ENCODE data around the gene MACROD2.

MACROD2 gene

DNA sequence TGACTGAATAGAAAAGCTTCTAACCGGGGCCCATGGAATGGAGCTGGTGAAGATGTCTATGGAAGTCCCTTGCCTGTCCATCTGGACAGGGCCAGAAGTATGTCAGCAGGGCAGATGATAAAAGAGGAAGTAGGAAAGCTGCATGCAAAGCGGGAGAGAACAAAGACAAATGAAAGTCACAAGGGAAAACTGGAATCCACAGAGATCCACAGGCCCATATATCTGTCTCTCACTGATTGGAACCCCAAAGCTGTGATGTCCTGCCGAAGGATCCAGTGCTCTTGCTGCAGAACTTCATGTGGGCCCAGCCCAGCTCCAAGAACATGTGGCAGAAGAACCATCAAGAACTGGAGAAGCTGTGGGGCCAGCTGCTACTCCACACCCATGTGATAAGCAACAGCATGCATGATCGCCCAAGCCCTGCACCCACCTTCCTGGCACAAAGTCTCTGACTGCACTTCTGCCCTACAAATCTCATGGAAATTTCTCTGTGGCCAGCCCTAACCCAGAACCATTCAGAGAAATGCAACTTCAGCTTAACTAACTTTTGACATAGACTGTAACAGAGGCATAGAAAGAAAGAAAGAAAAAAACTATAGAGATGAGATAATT is 1862.0 kb downstream of the MACROD2 start:
- Mint-ChIP-seq H3K4me1 (ENCODE audit: low read depth) (no peaks in the 10 kb centered on the region), H3K36me3 (ENCODE audit: low read depth) (no peaks in the 10 kb centered on the region), H3K27me3 (ENCODE audit: low read depth) (no peaks in the 10 kb centered on the region), H3K27ac (no peak overlapping the region), H3K9me3 (peaks cover 6% of the 10 kb centered on the region), H3K4me3 (no peak overlapping the region)

DNA sequence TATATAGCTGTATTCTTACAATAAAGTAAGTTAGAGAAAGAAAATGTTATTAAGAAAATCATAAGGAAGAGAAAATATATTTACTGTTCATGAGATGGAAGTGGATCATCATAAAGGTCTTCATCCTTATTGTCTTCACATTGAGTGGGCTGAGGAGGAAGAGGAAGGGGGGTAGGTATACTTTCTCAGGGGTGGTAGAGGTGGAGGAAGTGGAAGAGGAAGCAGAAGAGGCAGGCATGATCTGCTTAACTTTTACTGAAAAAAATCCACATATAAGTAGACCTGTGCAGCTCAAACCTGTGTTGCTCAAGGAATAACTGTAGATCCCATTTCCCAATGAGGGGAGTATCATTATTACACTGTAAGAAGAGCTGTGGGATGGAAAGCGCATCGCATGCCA is 1863.7 kb downstream of the MACROD2 start:
- Mint-ChIP-seq H3K27me3 (ENCODE audit: low read depth) (no peaks in the 10 kb centered on the region), H3K36me3 (ENCODE audit: low read depth) (no peaks in the 10 kb centered on the region), H3K27ac (no peak overlapping the region), H3K9me3 (peaks cover 6% of the 10 kb centered on the region), H3K4me3 (no peak overlapping the region), H3K4me1 (ENCODE audit: low read depth) (no peaks in the 10 kb centered on the region)

DNA sequence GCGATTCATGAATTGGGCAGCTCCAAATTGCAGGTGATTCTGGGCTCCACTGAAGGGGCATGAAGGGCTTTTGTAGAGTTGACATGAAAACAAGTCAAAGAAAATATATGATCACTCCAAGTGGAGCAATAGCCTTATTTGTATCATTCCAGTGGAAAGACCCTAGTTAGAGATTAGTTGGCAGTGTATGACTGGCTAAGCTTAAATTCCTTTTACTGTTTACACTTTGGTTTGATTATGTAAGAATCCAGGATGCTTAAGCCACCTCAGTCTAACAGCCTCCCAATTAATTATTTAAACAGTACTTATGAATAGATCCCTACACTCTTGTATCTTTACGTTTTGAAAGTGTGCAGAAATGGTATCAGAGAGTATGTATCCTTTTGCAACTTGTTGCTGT is 1865.5 kb downstream of the MACROD2 start:
- Mint-ChIP-seq H3K36me3 (ENCODE audit: low read depth) (no peaks in the 10 kb centered on the region), H3K4me1 (ENCODE audit: low read depth) (no peaks in the 10 kb centered on the region), H3K9me3 (peaks cover 6% of the 10 kb centered on the region), H3K4me3 (no peak overlapping the region), H3K27ac (no peak overlapping the region), H3K27me3 (ENCODE audit: low read depth) (no peaks in the 10 kb centered on the region)

DNA sequence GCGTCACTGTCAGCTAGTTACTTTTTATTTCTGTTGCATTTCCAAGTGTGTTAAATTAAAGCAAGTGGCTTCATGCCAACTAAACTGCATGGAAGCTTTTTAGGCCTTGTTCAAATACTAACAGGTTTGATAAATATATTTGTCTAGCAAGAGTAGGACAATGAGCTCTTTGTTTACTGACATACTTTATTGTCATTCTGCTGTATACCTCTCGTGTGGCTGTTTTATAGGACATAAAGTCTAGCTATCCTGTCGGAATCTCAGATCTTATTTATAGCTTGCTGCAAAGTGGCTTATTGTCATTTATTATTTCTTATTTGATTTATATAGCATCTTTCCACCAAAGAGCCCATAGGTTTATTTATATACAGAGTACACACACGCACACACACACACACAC is 1866.9 kb downstream of the MACROD2 start:
- Mint-ChIP-seq H3K27me3 (ENCODE audit: low read depth) (no peaks in the 10 kb centered on the region), H3K9me3 (peaks cover 6% of the 10 kb centered on the region), H3K4me3 (no peak overlapping the region), H3K4me1 (ENCODE audit: low read depth) (no peaks in the 10 kb centered on the region), H3K27ac (no peak overlapping the region), H3K36me3 (ENCODE audit: low read depth) (no peaks in the 10 kb centered on the region)

DNA sequence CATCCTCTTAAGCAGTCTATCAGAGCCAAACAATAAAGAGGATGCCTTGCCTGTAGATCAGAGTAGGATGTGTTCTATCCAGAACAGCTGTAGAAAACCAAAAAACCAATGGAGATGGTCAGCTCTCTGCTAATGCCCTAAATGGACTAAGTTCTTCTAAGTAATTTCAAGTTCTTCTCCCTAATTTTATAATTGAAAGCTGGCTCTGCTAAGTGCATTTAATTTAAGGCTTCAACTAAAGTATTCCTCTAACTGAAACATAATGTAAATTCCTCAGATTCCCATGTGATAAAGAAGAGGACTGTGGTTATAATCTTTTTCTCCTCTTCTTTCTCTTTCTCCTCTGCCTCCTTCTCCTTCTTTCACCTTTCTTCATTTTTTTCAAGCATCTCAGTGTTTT is 1868.4 kb downstream of the MACROD2 start:
- Mint-ChIP-seq H3K9me3 (no peaks in the 10 kb centered on the region), H3K36me3 (ENCODE audit: low read depth) (no peaks in the 10 kb centered on the region), H3K4me3 (no peak overlapping the region), H3K4me1 (ENCODE audit: low read depth) (no peaks in the 10 kb centered on the region), H3K27ac (no peak overlapping the region), H3K27me3 (ENCODE audit: low read depth) (no peaks in the 10 kb centered on the region)

DNA sequence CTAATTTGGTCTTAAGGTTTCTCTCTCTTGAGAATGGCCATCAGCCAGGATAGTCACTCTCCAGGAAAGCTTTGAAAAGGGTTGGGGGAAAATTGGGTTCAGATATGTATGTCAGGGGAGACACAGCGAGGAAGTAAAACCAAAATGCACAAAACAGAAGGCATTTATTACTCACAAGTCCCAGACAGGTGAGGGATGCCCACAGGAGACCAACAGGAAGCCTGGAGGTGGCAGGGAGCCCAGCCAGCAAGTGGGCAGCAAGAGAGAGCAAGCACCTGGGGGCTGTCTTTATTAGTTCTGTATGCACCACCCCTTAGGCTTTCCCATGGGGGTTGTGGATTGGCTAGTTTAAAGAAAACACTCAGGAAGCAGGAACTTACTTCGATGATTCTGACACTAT is 1870.2 kb downstream of the MACROD2 start:
- H3K27ac Mint-ChIP-seq, result no peak overlapping the region
- no peak overlapping the region for H3K4me3 Mint-ChIP-seq
- no peaks in the 10 kb centered on the region for H3K9me3 Mint-ChIP-seq
- H3K27me3 Mint-ChIP-seq (ENCODE audit: low read depth), result no peaks in the 10 kb centered on the region
- no peaks in the 10 kb centered on the region for H3K4me1 Mint-ChIP-seq (ENCODE audit: low read depth)
- no peaks in the 10 kb centered on the region for H3K36me3 Mint-ChIP-seq (ENCODE audit: low read depth)

DNA sequence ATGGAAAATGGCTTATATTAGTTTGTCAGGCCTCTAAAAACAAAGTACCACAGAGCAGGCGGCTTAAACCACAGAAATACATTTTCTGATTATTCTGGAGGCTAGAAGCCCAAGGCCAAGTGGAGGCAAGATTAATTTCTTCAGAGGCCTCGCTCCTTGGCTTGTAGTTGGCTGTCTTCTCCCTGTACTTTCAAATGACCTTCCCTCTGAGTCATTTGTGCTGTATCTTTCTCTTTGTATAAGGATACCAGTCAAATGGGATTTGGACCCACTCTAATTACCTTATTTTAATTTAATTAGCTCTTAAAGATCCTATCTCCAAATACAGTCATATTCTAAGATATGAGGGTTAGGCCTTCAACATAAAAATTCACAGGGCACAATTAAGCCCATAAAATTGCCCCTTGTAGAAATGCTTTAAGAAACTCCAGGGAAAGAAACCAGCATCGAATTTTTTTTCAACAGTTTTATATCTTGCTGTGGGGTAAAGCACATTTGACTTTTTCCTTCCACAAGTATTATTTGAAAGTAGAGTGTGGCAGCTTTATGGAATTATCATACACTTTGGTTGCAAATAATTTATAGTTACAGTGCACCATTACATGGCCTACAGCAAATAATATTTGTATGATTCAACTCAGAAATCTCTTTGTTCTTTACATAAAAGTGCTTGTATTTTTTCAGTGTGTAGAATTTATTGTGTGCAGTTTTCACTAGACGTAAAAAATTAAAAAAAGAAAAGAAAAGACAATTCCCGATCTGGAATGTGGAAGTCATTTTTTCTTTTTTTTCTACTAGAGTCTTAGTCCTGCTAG is 1871.8 kb downstream of the MACROD2 start:
- no peaks in the 10 kb centered on the region for H3K4me1 Mint-ChIP-seq (ENCODE audit: low read depth)
- no peak overlapping the region for H3K27ac Mint-ChIP-seq
- H3K36me3 Mint-ChIP-seq (ENCODE audit: low read depth), result no peaks in the 10 kb centered on the region
- H3K9me3 Mint-ChIP-seq, result peaks cover 4% of the 10 kb centered on the region
- H3K4me3 Mint-ChIP-seq, result no peak overlapping the region
- no peaks in the 10 kb centered on the region for H3K27me3 Mint-ChIP-seq (ENCODE audit: low read depth)

DNA sequence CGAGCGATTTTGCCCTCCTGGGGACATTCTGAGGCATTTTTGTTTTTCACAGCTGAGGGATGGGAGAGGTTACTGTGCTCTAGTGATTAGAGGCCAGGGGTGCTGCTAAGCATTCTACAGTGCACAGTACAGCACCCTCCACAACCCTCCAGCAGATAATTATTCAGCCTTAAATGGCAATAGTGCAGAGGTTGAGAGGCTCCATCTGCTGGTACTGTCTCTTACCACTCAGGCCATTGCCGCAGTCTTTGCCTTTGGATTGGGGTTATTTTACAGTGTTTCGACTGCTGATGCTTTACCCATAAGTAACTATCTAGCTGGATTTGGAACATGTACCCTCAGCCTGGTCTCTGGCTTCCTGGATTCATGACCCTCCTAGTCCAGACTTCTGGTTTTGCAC is 1872.6 kb downstream of the MACROD2 start:
- Mint-ChIP-seq H3K4me1 (ENCODE audit: low read depth) (no peaks in the 10 kb centered on the region), H3K9me3 (peaks cover 4% of the 10 kb centered on the region), H3K27me3 (ENCODE audit: low read depth) (no peaks in the 10 kb centered on the region), H3K36me3 (ENCODE audit: low read depth) (no peaks in the 10 kb centered on the region), H3K27ac (no peak overlapping the region), H3K4me3 (no peak overlapping the region)

DNA sequence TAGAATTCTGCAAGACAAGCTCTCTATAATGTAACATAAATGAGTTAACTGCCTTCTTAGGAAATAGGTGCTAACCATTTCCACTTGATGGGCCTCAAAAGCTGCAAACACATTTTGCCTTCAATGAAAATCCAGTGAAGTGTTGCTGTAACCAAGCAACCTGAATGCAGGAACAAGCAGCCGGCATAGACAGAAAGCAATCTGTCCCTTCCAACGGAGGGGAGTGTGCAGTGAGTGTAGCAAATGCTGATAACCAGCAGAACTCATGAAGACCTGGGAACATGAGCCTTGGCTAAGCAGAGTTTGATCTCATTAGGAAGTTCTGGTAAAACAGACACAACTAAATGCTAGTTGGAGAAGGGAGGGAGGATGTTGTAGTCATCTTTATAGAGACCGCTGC is 1880.1 kb downstream of the MACROD2 start:
- H3K36me3 Mint-ChIP-seq (ENCODE audit: low read depth), result no peaks in the 10 kb centered on the region
- H3K27me3 Mint-ChIP-seq (ENCODE audit: low read depth), result no peaks in the 10 kb centered on the region
- no peaks in the 10 kb centered on the region for H3K4me1 Mint-ChIP-seq (ENCODE audit: low read depth)
- no peak overlapping the region for H3K27ac Mint-ChIP-seq
- H3K9me3 Mint-ChIP-seq, result peaks cover 32% of the 10 kb centered on the region
- no peak overlapping the region for H3K4me3 Mint-ChIP-seq

DNA sequence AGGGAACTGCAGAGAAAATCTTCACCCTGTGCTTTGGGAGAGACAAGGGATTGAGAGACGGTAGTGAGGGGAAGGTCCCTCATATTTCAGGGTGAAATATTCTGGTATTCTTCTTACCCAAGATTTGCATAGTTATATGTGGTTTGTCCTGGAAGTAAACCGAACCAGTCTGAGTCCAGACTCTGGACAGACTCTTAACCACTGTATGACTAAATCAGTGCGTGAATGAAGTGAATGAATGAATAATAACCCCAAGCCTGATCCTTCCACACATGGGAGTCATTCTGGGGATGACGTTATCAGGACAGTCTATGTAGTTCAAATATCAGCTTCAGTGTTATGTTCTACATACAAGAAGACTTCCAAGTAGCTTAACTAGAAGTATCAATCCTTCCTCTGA is 1887.2 kb downstream of the MACROD2 start:
- H3K4me3 Mint-ChIP-seq, result no peak overlapping the region
- no peak overlapping the region for H3K27ac Mint-ChIP-seq
- no peaks in the 10 kb centered on the region for H3K27me3 Mint-ChIP-seq (ENCODE audit: low read depth)
- peaks cover 18% of the 10 kb centered on the region for H3K9me3 Mint-ChIP-seq
- H3K36me3 Mint-ChIP-seq (ENCODE audit: low read depth), result no peaks in the 10 kb centered on the region
- no peaks in the 10 kb centered on the region for H3K4me1 Mint-ChIP-seq (ENCODE audit: low read depth)

DNA sequence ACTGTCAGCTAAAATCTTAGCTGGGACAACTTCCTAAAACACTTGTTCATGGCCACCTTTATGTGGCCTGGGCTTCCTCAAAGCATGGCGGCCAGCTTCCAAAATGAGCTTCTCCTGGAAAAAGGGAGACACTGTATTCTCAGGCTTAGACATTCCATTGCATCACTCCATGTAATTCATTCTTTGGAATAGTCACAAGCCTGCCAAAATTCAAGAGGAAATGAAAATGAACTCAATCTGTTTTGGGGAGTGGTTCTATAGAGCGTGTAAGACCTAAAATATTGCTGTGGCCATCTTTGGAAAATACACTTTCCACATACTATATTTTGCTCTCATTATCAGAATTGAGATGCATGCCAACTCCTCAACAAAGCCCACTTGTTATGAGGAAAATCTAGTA is 1890.9 kb downstream of the MACROD2 start:
- no peak overlapping the region for H3K27ac Mint-ChIP-seq
- H3K4me3 Mint-ChIP-seq, result no peak overlapping the region
- peaks cover 8% of the 10 kb centered on the region for H3K9me3 Mint-ChIP-seq
- H3K4me1 Mint-ChIP-seq (ENCODE audit: low read depth), result no peaks in the 10 kb centered on the region
- H3K27me3 Mint-ChIP-seq (ENCODE audit: low read depth), result no peaks in the 10 kb centered on the region
- H3K36me3 Mint-ChIP-seq (ENCODE audit: low read depth), result no peaks in the 10 kb centered on the region

DNA sequence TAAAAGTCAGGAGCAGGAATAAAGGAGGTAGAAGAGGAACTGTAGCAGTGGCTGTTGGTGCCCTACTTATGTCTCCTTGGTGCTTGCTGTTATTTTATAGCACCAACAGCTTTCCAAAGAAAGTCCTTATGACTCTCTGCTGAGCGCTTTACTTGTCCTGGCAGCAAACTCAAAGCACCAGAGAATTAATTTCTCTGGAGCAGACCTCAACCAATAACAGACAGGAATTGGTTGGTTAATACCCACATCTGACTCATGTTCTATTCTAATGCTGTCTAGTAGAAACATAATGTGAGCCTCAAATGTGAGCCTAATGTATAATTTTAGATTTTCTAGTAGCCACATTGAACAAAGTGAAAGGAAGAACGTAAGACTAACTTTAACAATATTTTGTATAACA is 1892.1 kb downstream of the MACROD2 start:
- peaks cover 8% of the 10 kb centered on the region for H3K9me3 Mint-ChIP-seq
- no peaks in the 10 kb centered on the region for H3K27me3 Mint-ChIP-seq (ENCODE audit: low read depth)
- no peaks in the 10 kb centered on the region for H3K4me1 Mint-ChIP-seq (ENCODE audit: low read depth)
- H3K4me3 Mint-ChIP-seq, result no peak overlapping the region
- H3K36me3 Mint-ChIP-seq (ENCODE audit: low read depth), result no peaks in the 10 kb centered on the region
- H3K27ac Mint-ChIP-seq, result no peak overlapping the region

DNA sequence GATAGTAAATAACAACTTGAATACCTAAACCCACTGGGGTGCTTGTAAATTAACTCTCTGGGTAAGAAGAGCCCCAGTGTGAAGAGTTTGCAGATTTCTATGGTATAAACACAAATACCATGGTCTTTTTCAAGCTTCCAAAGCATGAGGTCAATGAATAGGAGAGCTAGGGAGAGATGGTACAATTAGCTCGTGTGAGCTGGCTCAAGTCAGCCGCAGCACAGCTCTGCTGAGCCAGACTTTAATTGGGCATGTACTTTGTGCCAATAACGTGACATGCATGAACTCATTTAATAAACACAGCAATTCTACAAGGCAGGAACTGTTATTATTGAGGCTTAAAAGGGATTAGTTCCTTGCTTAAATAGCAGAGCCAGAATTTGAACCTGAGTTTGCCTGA is 1893.7 kb downstream of the MACROD2 start:
- Mint-ChIP-seq H3K27ac (no peak overlapping the region), H3K27me3 (ENCODE audit: low read depth) (no peaks in the 10 kb centered on the region), H3K4me3 (no peak overlapping the region), H3K4me1 (ENCODE audit: low read depth) (no peaks in the 10 kb centered on the region), H3K9me3 (peaks cover 6% of the 10 kb centered on the region), H3K36me3 (ENCODE audit: low read depth) (no peaks in the 10 kb centered on the region)

DNA sequence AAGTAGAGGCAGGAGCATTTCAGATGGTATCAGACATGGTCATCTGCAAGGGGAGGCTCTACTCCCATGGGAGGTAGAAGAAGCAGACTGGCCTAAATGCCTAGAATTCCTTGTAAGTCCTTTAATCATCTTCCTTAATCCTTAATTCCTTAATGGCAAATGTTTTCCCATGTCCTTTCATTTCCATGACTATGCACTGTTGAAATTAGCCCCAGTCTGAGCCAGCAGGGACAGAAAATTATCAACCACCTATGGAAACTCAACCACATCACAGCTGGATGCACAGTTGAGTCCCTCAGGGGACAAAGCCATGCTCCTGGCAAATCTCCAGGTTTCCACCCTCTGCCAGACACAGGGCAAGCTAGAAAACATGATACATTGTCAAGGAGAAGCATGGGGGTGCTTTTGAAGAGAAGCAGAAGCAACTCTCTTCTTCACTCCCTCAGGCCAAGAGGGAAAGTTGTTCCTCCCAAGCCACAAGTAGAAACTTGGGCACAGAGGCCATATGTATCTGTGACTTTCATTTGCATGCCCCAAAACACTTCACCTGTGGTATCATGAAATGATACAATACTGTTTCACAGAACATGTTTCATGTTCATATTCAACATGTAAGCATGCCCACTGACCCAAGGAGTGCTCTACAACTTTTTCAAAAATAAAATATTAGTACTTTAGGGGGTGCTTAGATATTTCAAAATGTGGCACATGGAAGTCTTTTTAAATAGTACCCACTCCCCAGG is 1894.4 kb downstream of the MACROD2 start:
- Mint-ChIP-seq H3K4me1 (ENCODE audit: low read depth) (no peaks in the 10 kb centered on the region), H3K4me3 (no peak overlapping the region)

DNA sequence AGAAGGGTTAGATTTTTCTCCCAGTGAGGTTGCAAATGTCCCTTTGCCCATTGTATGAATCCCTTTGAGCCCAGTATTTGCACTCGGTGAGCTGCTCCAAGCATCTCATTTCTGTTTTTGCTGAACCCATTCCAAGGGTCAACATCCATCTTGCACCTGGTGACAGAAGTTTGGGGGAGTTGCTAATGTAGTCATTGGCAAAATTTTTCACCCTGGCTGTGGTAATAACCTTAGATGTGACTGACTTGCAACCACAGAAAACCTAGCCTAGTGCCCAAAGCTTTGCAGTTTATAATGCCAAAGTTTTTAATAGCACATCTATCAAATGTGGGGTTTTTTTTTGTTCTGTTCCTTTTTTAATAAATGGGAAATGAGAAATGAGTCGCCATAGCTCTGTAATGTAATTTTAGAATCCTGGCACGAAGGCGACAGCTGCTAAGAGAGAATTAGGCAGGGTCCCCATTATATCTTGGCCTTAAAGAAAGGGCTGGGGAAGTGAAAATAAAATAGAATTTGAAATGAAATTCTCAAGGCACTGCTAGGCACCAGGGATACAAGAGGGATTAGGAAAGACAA is 1895.2 kb downstream of the MACROD2 start:
- H3K9me3 Mint-ChIP-seq, result peaks cover 3% of the 10 kb centered on the region
- no peak overlapping the region for H3K27ac Mint-ChIP-seq
- no peaks in the 10 kb centered on the region for H3K36me3 Mint-ChIP-seq (ENCODE audit: low read depth)
- H3K27me3 Mint-ChIP-seq (ENCODE audit: low read depth), result no peaks in the 10 kb centered on the region
- H3K4me1 Mint-ChIP-seq (ENCODE audit: low read depth), result no peaks in the 10 kb centered on the region
- H3K4me3 Mint-ChIP-seq, result no peak overlapping the region

More for the DNA sequence above, 1894.4 kb downstream of the MACROD2 start:
- Mint-ChIP-seq H3K27me3 (ENCODE audit: low read depth) (no peaks in the 10 kb centered on the region), H3K36me3 (ENCODE audit: low read depth) (no peaks in the 10 kb centered on the region), H3K9me3 (peaks cover 3% of the 10 kb centered on the region), H3K27ac (no peak overlapping the region)
